Urothelium cell line (cell line): ENCODE results near the gene ARL4A.
"Not testable (repeated sequence)": the region's sequence is repeated elsewhere in the genome, so short reads cannot be mapped to it uniquely, and the experiment has no call there.

ENCODE experiments used
- DNase-seq: peaks from one replicate; pipeline ENCODE4 v3.0.0; 2011; ENCODE audit warnings: low spot score, mixed read lengths
- FAIRE-seq: peaks from 2 replicates; lab custom pipeline; 2011; peaks lifted over from hg19 to GRCh38; lab: Jason Lieb, UNC

The ARL4A gene, protein sequence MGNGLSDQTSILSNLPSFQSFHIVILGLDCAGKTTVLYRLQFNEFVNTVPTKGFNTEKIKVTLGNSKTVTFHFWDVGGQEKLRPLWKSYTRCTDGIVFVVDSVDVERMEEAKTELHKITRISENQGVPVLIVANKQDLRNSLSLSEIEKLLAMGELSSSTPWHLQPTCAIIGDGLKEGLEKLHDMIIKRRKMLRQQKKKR

DNA sequence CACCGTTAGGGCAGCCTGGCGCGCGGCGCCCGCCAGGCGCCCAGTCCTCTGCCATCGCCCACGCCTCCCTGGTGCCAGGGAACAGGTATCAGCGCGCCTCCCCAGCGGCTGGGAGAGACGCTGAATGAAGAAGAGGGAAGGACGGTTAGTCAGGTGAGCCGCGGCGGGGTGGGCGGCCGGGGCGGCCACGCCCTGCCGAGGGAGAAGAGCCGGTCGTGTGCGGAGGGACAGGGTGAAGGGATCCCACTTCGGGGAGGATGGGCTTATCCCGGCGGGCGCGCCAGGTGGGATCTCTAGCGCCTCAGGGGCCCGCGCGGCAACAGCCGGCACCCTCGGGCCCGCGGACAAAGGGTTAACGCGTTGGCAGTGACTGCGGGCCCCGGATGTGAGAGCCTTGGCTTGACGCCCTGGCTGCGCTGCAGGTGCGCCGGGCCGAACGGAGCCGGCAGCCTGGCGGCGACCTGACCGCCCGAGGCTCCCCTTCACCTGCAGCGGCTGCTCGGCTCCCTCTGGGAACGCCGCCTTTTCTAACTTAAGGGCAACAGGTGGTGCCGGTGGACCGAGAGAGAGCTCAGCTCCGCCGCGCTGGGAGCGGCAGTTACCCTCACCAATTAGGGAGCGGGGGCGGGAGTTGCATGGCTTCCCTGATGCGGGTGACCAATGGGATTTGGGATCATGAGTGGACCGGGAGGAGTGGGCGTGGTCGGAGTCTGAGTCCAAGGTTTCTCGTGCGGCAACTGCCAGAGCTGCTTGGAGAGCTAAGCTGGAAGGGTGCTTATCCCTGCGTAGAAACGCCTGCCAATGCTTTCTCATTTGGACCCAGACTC, at the start of gene ARL4A:
Gene ARL4A, plus strand, starts transcription at position 743 of the 827 bp plus-strand sequence. CDS start 622 bp downstream, outside the sequence.
- DNase-seq, result peak; percentile 95
- peak; percentile 85 for FAIRE-seq

DNA sequence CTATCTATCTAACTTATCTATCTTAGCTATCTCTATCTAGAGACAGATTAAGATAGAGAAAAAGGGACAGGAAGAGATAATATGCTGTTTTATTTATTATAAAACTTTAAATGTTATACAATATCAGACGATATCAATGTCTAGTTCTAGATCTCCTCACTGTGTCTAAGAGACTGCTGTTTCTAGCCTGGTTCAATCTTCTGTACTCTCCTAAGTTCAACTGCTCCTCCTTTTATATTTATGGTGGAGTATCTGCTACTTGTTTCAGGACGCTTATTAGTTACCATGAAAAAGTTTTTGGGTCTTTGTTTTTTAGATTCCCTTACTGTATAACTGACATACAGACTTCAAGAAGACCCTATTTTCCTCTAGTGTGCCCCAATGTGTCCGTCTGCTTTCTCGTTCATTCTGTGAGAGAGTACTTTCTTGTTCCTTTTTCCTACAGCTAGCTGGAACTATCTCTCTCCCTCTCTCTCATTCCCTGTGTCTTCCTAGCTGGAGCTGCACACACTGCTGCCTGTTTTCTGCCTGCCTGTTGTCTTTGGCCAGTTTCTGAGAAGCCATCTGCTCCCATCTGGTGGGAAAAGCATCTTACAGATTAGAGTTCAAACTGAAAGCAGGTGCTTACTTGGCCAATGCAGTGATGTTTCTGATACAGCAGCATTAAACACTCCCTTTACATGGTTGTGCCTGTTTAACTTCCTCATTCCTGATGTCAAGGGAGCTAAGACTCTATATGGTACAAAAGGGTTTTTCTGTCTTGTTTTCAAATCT, 49.4 kb upstream of the ARL4A start:
- FAIRE-seq (no peak), DNase-seq (no peak)

DNA sequence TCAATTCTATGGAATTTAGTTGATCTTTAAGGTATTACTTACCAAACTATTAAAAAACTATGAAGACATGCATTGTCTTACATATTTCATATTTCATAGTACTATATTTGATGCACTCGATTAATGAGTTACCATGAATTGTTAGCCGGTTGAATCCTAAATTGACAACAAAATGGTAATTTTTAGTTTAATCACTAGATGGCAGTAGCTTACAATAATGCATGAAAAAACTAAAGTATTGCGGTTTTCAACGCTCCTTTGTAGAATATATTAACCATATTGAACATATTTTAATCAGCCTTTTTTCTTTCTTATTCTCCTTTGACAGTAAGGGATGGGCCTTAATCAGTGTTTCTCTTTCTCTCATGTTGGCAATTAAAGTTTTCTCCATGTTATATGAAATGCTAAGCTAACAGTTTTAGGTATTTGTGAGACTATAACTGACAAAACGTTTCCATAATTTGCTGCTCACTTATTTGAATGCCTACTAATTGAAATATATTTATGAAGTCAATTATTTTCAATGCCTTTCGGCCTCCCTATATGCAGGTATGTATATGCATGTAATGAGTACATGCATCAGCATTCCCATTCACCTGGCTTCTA, 48.5 kb upstream of the ARL4A start:
- peak; percentile 23 for DNase-seq
- FAIRE-seq, result no peak

DNA sequence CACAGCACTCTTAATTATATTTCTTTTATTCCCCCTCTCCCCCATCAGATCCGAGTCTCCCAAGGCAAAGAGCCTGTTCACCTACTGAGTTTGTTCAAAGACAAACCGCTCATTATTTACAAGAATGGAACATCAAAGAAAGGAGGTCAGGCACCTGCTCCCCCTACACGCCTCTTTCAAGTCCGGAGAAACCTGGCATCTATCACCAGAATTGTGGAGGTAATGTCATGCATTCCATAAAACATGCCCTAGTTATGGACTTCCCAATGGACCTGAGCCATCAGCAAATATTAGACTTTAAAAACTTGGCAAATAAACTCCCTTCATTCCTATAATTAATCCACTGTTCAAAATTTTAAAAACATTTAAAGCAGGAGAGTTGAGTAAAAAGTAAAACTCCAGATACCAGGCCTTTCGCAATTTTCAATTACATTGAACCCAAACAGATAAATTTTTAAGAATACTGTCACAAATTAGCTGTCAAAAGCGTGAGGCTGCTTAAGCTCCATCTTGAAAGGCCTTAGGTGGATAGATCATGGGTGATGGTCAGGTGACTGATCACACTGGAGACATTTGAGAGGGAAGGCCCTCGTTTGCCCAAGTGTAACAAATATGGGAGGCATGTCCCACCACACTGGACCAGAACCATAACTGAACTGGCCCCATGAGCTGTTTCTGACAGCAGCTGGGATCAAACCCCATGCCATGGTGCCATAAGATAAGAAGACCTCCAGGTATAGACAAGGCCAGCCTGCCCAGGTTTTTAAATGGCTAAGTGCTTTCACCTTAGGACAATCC, 46.9 kb upstream of the ARL4A start:
- no peak for DNase-seq
- FAIRE-seq, result no peak

DNA sequence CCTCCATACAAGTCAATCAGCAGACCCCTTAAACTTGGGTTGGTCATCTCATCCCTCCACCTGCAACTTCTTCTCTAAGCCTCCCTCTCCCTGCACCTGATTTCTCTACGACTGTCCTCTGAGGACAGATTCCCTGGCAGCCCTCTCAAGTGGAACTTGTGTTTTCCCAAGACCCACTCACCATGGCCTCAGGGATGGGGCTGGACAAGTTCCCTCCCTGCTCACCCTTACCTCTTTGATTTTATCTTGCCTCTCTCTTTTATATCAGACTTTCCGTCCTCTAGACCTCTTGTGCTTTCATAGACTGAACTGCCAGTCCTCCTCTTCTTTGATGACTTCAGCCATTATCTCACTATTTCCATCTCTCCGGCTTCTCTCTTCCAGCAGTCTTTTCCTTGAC, 46.2 kb upstream of the ARL4A start:
- no peak for FAIRE-seq
- no peak for DNase-seq

DNA sequence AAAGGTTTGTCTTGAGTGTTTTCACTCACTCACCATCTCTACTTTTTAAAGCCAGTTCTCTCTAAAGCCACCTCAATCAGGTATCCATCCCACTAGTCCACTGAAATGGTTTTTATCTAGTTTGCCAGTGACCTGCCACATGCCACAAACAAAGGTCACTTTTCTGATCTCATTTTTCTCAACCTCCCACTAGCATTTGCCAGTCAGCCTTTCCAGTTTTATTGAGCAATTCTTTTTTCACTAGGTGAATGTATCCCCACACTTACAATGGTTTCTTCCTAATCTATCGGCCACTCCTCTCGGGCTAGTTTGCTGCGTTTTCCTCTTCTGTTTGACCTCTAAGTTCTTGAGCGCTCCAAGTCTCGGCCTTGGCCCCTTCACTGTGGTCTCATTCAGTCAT, 44.9 kb upstream of the ARL4A start:
- no peak for DNase-seq
- no peak for FAIRE-seq

DNA sequence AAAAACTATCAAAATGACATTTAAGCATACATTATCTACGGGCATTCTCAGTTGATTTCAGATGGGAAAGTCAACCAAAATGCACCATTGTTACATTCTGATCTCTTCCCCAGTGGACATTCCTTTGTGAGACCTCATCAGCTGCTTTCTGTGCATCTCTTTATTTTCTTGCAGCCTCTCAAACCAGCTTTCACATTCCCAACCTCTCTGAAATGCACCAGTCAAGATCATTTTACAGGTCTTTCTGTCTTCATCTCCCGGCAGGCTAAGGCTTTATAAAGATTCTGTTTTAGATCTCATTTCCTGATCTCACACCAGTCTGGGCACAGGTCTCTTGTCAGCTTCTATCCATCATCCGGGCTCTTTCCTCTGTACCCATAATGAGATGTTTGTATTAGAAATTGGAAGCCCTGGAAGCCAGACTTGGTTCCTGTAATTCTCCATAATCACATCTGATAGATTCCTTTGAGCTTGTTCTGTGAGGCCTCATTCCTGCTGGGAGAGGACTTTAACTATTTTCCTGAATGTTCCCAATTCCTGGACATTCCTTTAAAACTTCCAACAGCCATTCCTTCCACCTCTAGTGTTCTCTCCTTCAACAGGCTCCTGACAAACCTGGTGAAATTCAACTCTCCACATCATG, 44.3 kb upstream of the ARL4A start:
- DNase-seq (no peak), FAIRE-seq (no peak)

DNA sequence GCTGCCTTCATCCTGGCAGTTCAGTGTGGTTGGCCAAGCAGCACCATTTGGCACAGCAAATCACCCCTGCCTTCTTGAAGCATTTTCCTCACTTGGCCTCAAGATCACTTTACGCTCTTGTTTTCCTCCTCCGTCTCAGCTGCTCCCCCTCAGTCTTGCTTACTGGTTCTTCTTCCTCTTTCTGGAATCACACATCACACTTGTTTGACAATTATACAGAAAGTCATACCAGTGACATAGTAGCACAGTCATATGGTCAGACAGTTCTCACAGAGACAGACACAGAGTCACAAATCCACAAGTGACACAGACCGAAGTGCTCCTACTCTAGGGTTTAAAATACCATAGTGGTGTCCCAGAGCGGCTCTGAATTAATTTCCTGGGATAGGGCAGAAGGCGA, 43.8 kb upstream of the ARL4A start:
- no peak for FAIRE-seq
- no peak for DNase-seq

DNA sequence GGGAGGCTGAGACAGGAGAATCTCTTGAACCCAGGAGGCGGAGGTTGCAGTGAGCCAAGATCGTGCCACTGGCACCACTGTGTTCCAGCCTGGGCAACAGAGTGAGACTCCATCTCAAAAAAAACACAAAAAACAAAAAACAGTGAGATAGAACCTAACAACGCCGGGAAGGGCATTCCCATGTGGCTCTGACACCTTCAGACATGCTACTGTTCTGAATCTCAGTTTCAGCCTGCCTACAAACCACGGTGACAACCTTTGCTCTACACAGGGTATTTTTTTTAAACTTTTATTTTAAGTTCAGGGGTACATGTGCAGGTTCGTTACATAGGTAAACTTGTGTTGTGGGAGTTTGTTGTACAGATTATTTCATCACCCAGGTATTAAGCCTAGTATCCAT, 42.2 kb upstream of the ARL4A start:
- FAIRE-seq, DNase-seq: not testable (repeated sequence)

DNA sequence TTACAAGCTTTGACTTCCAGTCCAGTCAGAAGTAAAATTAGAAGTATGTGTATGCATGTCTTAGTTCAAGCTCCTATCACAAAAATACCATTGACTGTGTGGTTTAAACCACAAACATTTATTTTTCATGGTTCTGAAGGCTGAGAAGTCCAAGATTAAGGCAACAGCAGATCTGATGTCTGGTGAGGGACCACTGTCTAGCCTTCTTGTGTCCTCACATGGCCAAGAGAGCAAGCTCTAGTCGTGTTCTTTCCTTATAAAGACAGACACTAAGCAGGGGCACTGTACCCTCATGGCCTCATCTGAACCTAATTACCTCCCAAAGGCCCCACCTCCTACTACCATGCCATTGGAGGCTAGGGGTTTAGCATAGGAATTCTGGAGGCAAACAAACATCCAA, 41.3 kb upstream of the ARL4A start:
- DNase-seq (no peak), FAIRE-seq (no peak)

DNA sequence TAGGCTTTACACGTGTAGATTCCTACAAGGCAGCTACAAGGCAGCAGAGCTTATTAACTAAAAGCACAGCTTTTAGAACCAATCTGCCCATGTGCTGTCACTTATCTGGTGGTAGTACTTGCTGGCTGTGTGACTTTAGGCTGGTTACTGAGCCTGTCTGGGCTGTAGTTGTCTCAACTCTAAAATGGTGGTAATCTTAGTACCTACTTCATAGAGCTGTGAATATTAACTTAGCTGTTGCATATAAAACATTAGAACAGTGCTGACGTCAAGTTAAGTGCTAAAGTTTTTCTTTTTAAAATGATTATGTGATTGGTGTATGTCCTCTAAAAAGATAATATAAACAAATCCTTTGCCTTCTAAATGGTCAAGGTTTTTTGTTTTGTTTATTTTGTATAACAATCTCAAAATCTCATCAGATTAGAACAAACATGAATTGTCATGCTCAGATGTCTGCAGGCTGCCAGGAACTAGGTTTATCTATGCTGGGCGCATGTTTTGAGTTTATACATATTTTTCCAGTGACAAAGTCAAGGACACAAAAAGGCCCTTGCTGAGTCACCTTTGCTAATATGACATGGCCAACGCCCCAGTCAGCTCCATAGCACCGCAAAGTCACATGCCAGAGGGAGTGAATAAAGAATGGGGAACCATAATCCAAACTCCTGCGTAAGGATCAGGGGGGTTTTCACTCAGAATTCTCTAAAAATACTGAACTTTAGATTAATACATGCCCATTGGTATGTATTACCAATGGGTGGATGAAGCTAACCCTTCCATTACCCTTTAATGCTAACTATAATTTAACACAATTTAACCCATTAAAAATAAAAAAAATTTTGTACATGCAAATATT, 39.8 kb upstream of the ARL4A start:
- peak; percentile 40 for FAIRE-seq
- peak; percentile 53 for DNase-seq

DNA sequence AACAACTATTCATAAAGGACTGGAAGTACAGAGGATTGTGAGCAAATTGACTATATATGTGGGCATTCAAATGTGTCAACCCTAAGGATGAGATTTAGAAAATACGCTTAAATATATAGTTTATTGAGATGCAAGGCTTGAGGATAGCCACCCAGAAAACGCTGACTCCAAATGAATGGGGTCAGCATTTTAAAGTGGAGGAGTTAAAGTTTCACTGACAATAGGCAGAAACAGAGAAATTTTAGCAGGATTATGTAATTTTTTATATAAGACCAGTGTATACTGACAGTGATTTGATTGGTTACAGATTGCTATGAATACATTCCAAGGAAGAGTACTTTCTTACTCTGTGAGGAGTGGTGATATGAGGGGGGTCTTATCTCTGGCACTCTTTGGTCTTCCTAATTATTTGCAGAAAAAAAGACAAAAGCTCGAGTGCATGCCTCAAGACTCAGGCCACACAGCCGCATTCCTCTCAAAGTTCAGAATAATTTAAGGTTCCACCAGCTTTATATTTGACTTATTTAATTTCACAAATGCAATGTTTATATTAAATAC, 38.6 kb upstream of the ARL4A start:
- FAIRE-seq (no peak), DNase-seq (no peak)

DNA sequence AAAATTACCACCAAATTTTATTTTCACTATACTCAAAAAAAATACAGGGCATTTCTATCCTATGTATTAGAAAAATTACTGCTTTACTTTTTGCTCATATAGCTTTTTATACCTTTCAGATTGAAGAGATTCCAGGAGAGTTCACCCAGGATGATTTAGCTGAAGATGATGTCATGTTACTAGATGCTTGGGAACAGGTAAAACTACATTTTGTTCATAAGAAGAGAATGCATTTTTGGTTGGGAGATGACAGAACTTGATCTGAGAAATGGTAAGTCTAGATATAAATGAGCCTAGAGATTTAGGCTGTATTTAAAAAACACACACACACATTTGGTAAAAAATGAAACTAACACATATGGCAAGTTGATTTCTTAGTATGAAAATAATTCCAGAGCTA, 38.1 kb upstream of the ARL4A start:
- DNase-seq, result no peak
- no peak for FAIRE-seq

DNA sequence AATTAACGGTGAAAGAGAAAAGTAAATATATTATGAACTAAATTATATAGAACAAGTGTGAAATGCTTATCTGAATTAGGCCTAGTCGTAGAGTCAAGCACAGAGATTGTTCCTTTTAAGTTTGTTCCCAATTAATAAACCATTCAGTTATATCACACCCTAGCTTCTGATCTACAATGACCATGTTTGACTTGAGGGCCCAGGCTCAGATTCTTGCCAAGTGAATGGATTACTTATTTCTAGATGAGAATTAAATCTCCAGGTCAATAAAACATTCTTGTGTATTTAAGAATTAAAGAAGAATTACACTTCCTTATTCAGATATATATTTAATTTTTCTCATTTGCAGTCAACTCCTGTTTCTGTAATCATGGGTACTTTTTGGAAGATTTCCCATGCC, 37.4 kb upstream of the ARL4A start:
- FAIRE-seq (no peak), DNase-seq (no peak)

DNA sequence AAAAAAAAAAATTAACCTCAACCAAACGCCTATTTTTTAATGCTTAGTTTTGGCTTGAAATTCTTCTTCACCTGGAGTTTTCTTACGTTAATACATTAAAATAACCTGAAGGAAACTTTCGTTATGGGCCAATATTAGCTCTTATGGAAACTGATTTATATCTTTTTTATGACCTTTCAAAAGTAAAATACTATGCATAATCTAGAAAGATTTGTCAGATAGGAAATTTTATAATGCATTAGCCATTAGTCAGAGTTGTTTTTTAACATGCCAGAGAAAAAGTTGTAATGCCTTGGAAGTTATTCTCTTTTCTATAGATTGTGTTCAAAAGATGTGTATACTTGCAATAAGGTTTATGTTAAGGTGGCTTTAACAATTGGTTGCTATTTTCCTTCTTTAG, 34.3 kb upstream of the ARL4A start:
- FAIRE-seq, result no peak
- DNase-seq, result no peak

DNA sequence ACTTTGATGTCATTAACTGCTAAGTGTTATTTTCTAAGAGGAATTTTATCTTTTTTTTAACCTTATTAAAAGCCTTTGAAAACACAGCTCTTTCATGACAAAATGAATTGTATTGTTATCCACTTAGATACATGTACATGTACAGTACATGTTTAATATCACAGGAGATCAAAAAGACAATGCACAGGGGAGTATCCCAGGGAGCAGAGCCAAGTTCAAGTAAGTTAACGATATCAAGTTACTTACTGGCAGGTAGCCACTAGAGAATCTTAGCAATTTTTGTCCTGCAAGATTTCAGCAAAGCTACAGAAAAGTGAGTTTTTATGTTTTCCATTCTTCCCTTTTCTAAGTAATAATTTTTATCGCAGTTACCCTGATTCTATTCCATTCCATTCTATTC, 33.9 kb upstream of the ARL4A start:
- peak; percentile 37 for FAIRE-seq
- no peak for DNase-seq

DNA sequence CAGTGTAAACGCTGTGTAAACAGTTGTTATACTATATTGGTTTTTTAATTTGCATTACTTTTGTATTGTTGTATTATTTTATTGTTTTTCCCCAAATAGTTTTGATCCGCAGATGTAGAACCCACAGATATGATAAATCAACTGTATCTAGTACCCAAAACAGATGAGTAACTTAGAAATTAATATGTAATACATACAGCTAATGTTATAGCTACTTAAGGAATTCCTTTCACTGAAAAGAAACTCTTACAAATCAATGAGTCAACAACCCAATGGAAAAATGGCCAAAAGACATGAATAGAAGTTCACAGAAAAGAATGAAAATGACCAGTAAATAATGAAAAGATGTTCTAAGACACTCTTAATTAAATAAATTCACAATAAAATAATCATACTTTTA, 32.3 kb upstream of the ARL4A start:
- FAIRE-seq (no peak), DNase-seq (no peak)

DNA sequence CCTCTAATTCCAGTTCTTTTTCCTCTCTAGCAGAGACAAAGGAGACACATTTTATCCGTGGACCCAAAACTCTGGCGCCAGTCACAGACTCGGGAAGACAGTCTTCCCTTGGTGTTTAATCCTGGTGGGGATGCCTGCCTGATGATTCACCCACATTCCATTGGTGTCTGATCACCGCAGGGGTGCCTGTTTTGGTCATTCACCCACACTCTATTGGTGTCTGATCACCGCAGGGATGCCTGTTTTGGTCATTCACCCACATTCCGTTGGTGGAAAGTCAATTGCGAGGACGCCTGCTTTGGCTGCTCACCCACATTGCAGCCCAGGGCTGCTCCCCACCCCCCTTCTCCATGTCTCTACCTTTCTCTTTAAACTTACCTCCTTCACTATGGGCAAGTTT, 27.0 kb upstream of the ARL4A start:
- peak; percentile 94 for FAIRE-seq
- peak; percentile 53 for DNase-seq

DNA sequence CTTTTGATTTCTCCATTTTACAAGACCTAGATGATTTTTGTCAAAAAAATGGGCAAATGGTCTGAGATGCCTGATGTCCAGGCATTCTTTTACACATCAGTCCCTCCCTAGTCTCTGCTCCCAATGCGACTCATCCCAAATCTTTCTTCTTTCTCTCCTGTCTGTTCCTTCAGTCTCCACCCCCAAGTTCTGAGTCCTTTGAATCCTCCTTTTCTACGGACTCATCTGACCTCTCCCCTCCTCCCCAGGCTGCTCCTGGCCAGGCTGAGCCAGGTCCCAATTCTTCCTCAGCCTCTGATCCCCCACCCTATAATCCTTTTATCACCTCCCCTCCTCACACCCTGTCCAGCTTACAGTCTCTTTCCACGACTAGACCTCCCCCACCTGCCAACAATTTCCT, 26.4 kb upstream of the ARL4A start:
- DNase-seq, FAIRE-seq: not testable (repeated sequence)
